LNCAP (cell line): ENCODE data around the gene TNRC18.

Source experiments
- TF ChIP-seq, protein P1 (sequence below): fragments of 450-650 bp; IDR thresholded peaks from 2 replicates; pipeline ENCODE4 v1.5.1; 2017; ENCODE audit warnings: mild to moderate bottlenecking

TNRC18 gene

DNA sequence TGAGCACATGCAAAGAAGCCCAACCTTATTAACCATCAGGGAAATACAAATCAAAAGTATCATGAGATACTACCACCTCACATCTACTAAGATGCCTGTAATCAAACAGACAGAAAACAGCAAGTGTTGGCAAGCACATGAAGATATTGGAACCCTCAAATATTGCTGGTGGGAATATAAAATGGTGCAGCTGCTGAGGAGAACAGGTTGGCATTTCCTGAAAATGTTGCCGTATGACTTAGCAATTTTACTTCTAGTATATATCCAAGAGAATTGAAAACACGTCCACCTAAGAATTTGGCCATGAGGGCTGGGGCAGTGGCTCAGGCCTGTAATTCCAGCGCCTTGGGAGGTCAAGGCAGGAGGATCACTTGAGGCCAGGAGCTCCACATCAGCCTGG lies 39.4 kb upstream of the TNRC18 start:
- TF ChIP-seq, protein P1, sequence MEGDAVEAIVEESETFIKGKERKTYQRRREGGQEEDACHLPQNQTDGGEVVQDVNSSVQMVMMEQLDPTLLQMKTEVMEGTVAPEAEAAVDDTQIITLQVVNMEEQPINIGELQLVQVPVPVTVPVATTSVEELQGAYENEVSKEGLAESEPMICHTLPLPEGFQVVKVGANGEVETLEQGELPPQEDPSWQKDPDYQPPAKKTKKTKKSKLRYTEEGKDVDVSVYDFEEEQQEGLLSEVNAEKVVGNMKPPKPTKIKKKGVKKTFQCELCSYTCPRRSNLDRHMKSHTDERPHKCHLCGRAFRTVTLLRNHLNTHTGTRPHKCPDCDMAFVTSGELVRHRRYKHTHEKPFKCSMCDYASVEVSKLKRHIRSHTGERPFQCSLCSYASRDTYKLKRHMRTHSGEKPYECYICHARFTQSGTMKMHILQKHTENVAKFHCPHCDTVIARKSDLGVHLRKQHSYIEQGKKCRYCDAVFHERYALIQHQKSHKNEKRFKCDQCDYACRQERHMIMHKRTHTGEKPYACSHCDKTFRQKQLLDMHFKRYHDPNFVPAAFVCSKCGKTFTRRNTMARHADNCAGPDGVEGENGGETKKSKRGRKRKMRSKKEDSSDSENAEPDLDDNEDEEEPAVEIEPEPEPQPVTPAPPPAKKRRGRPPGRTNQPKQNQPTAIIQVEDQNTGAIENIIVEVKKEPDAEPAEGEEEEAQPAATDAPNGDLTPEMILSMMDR, result no peak

DNA sequence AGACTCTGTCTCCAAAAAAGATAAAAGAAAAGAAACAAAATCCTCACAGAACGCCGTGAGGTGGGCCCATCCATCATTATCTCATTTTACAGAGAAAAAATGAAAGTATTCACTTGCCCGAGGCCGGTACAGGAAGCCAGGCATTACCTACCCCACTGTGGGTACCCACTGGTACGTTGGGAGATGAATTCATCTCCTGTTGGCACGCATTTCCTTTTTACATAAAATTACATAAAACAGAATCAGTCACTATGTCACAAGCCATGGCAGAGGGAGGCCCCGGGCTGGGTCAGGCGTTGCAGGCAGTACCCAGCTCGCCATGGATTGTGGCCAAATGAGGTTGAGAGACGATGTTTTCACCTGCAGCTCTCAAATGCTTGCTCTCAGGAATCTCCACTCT lies 38.6 kb upstream of the TNRC18 start:
- TF ChIP-seq, protein P1, result no peak

DNA sequence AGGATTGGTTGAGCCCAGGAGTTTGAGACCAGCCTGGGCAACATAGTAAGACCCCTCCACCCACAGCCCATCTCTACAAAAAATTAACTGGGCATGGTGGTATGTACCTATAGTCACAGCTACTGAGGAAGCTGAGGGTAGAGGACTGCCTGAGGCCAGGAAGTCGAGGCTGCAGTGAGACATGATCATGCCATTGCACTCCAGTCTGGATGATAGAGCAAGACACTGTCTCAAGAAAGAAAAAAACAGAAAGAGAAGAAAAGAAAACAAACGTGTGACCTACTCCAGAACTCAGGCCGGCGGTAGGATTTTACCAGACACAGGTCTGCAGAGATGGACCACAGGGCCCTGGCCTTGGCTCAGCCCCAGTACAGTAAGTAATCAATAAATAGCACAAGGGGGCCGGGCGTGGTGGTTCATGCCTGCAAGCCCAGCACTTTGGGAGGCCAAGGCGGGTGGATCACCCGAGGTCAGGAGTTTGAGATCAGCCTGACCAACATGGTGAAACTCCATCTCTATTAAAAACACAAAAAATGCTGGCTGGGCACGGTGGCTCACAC lies 35.4 kb upstream of the TNRC18 start:
- TF ChIP-seq, protein P1, result no peak

DNA sequence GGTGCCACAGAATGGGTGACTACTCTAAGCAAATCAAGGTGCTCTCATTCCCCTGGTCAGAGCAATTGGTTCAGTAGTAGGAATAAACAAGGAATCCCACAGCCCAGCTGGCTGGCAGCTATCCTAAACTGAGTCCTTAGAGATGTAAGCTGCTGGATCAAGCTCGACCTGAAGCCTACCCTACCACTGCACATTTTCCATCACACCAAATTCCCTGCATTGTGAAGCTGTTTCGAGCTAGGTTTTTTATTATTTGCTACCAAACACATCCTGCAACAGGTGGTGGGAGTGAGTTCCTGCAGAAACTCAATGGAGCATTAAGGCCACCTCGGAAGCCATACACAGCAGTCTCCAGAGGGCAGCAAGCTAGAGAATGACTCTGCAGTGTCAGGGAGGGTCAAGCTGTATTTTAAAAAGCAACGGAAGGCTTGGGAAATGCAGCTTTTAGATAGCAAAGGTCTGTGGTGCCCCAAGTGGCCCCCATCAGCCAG lies 33.7 kb upstream of the TNRC18 start:
- TF ChIP-seq, protein P1, result no peak

DNA sequence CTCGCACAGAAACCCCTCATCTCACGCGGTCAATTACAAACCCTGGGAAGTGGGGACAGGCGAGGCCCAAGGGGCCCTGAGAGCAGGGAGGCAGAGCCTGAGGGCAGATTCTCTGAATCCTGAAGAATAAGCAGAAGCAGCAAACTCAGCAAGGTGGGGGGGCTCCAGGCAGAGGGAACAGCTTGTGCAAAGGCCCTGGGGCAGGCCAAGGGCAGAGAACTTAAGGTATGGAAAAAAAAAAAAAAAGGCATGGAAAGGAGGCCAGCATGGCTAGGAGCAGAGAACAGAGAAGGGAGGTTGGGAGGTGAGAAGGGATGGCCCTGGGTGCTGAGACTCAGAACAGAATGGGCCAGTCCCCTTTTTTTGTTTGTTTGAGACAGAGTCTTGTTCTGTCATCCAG lies 32.8 kb upstream of the TNRC18 start:
- TF ChIP-seq, protein P1, result no peak

DNA sequence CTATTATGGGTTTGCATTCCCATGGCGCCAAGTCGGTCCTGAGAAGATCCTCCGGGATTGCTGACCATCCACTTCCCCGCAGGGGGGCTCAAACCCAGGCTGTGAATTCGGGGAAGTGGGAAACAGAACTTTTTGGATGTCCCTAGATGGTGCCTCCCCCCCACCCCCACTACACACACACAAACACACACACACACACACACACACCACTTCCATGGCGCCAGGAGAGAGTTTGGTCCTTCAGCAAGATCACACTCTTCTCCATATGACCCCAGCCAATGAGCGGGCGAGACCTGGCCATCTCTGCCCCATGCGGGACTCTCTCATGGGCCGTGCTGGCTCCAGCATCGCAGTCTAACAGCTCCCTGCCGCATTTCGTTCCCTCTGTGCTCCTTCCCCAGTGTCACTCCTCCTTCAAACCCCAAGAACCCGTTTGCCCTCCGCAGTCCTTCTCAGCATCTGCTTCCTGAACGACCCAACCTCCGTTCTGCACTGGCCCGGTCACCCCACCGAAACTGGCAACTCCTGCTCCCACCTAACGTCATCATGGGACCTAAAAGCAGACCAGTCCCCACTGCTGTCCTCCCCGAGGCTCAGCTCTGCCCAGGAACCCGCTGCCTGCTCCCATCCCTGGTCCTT lies 32.1 kb upstream of the TNRC18 start:
- TF ChIP-seq, protein P1, result no peak

DNA sequence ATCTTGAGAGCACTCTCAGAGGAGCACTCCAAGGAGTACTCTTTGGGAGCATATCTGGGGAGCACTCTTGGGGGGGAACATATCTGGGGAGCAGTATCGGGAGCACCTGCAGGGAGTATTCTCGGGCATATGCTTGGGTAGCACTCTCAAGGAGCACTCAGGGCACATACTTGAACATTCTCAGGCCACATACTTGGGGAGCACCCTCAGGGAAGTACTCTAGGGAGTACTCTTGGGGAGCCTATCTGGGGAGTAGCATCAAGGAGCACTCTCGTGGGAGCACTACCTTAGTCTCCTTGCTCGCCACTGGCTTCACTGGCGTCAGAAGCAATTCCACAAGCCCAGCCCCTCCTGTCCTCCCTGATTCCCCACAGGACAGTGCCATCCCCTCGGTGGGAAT lies 31.5 kb upstream of the TNRC18 start:
- TF ChIP-seq, protein P1, result no peak

DNA sequence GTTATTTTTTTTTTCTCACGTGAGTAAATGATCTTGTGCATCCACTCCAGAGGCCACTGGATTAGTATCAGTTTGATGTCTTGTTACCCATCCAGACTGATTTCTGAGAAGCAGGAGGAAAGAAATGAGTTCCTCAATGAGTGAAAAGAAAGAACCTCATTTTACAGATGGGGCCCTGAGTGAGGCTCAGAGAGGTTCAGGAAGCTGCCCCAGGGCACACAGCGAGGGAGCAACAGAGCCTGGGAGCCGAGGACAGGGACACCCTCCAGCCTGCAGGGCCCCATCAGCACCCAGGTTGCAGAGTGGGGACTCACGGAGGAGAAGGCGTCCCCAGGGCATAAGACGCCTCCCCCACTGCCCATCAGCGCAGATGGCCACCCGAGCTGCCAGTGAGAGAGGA lies 30.9 kb upstream of the TNRC18 start:
- TF ChIP-seq, protein P1, result no peak
